ENCODE measurements around the gene IQSEC3.

DNA sequence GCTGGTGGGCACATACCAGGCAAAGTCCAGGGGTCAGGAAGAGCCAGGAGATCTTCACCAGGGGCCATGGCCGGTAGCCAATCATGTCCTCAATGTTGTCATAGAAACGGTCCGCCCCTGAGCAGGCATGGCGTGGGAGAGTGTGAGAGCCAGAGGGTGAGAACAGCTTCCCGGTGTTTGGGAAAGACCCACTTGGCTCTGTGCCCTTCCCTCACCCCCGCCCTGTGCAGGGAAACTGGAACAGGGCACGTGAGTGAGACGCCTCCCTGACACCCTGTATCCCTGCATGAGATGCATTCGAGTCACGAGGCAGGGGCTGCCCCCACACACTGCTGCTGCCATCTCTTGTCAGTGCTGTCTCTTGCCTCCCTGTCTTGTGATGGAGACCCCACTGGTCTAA lies 126.7 kb downstream of the IQSEC3 start:
- TF ChIP-seq EP300 (conservative IDR thresholded peaks at IDR 0.05; ENCODE audit: poor library complexity, severe bottlenecking) (no peak), POLR2AphosphoS5 (IDR thresholded peaks at IDR 0.05) (no peak), RAD21 (conservative IDR thresholded peaks at IDR 0.05) (no peak), EZH2 (IDR thresholded peaks at IDR 0.05; ENCODE audit: borderline replicate concordance, insufficient read depth, low read length, poor library complexity, severe bottlenecking) (no peak)
- TF ChIP-seq, protein P1, sequence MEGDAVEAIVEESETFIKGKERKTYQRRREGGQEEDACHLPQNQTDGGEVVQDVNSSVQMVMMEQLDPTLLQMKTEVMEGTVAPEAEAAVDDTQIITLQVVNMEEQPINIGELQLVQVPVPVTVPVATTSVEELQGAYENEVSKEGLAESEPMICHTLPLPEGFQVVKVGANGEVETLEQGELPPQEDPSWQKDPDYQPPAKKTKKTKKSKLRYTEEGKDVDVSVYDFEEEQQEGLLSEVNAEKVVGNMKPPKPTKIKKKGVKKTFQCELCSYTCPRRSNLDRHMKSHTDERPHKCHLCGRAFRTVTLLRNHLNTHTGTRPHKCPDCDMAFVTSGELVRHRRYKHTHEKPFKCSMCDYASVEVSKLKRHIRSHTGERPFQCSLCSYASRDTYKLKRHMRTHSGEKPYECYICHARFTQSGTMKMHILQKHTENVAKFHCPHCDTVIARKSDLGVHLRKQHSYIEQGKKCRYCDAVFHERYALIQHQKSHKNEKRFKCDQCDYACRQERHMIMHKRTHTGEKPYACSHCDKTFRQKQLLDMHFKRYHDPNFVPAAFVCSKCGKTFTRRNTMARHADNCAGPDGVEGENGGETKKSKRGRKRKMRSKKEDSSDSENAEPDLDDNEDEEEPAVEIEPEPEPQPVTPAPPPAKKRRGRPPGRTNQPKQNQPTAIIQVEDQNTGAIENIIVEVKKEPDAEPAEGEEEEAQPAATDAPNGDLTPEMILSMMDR (IDR thresholded peaks at IDR 0.05; ENCODE audit: poor library complexity, severe bottlenecking), result no peak

Measured in neural cell (in vitro differentiated cells).